Caco-2 (cell line): ENCODE results near the gene NPLOC4. TPM values are rescaled to one million over a fixed set of nuclear protein-coding genes. Genes with fewer than 3 reads are reported as not detected.

Source experiments
- BruUV-seq: library from RNA; stranded (reverse); fragments of 400-500 nt; replicated peaks from 2 replicates; lab custom pipeline; 2021; lab: Mats Ljungman, UMichigan
- CTCF ChIA-PET: fragments of 300-600 bp; sonication (Branson Sonifier 250); formaldehyde crosslinking; loops from one replicate; lab custom pipeline; 2022; ENCODE audit warnings: antibody characterized with exemption; lab: Charles Lee
- POLR2A ChIA-PET: fragments of 300-600 bp; sonication (Branson Sonifier 250); formaldehyde crosslinking; loops from one replicate; lab custom pipeline; 2022; ENCODE audit warnings: antibody characterized with exemption; lab: Charles Lee
- DNase-seq, 2 experiments: peaks; one replicate each; pipeline versions ENCODE4 v3.0.0 to v3.0.0-alpha.2; 2020 to 2022
- H3K27me3 ChIP-seq: replicated peaks from 2 replicates; pipeline ENCODE4 v1.6.0; 2011; ENCODE audit warnings: low read length; ENCODE audit not compliant: control insufficient read depth, insufficient read depth
- H3K36me3 ChIP-seq: 2 replicates; pipeline ENCODE4 v1.5.1; 2011; ENCODE audit warnings: low read length; ENCODE audit not compliant: control insufficient read depth, insufficient read depth
- H3K4me1 ChIP-seq: fragments of 250-450 bp; sonication (Bioruptor Pico); 2 replicates; pipeline ENCODE4 v1.5.1; 2020; ENCODE audit warnings: mild to moderate bottlenecking
- H3K4me3 ChIP-seq: 2 replicates; pipeline ENCODE4 v1.5.1; 2011; ENCODE audit warnings: low read depth, mild to moderate bottlenecking, control low read depth, low read length
- H3K9me3 ChIP-seq: fragments of 250-450 bp; sonication (Bioruptor Pico); 2 replicates; pipeline ENCODE4 v1.5.1; 2020; ENCODE audit warnings: mild to moderate bottlenecking, moderate library complexity
- H3K27ac Mint-ChIP-seq: one replicate; pipeline ENCODE4 v1.8.0; 2022; ENCODE audit warnings: mixed read lengths; ENCODE audit not compliant: unreplicated experiment
- H3K27me3 Mint-ChIP-seq: one replicate; pipeline ENCODE4 v1.8.0; 2022; ENCODE audit warnings: mixed read lengths; ENCODE audit not compliant: insufficient read depth, unreplicated experiment
- H3K36me3 Mint-ChIP-seq: one replicate; pipeline ENCODE4 v1.8.0; 2022; ENCODE audit warnings: mild to moderate bottlenecking, mixed read lengths; ENCODE audit not compliant: insufficient read depth, unreplicated experiment
- H3K4me1 Mint-ChIP-seq: one replicate; pipeline ENCODE4 v1.8.0; 2022; ENCODE audit warnings: low read depth, mixed read lengths; ENCODE audit not compliant: unreplicated experiment
- H3K4me3 Mint-ChIP-seq: one replicate; pipeline ENCODE4 v1.8.0; 2022; ENCODE audit warnings: mild to moderate bottlenecking, moderate library complexity, mixed read lengths; ENCODE audit not compliant: unreplicated experiment
- H3K9me3 Mint-ChIP-seq: one replicate; pipeline ENCODE4 v1.8.0; 2022; ENCODE audit warnings: mixed read lengths; ENCODE audit not compliant: unreplicated experiment
- CTCF ChIP-seq, 2 experiments: fragments of 200-600 bp in 1 of 2; IDR thresholded peaks; 1 replicate in 1 of 2; 2 replicates in 1 of 2; pipeline versions ENCODE4 v1.5.1 to v1.8.0; 2011 to 2022; ENCODE audit warnings: antibody characterized with exemption in 1 of 2, control low read depth in 1 of 2, inconsistent platforms in 1 of 2, low read depth in 1 of 2, low read length in 1 of 2, mild to moderate bottlenecking in 1 of 2, moderate library complexity in 1 of 2; ENCODE audit not compliant: insufficient read depth in 1 of 2, severe bottlenecking in 1 of 2, unreplicated experiment in 1 of 2
- intact Hi-C: fragments of 100-400 bp; cut with micrococcal nuclease; formaldehyde crosslinking; loops from one replicate; pipeline ENCODE4 v1.10.0; 2022; ENCODE audit not compliant: unreplicated experiment
- total RNA-seq: library from RNA; stranded (reverse); gene quantifications from 2 replicates; pipeline ENCODE4 v1.2.3, GENCODE V29; 2022

NPLOC4 gene
- total RNA-seq, 1 experiment from 2014 or later = 139 TPM

- Mint-ChIP-seq H3K27ac (no peak overlapping the region), H3K4me1 (no peaks in the 10 kb centered on the region), H3K36me3 (peaks cover 48% of the 10 kb centered on the region), H3K4me3 (no peak overlapping the region), H3K9me3 (no peaks in the 10 kb centered on the region), H3K27me3 (no peaks in the 10 kb centered on the region)
- Histone ChIP-seq H3K9me3 (no peaks in the 10 kb centered on the region), H3K36me3 (peaks cover 3% of the 10 kb centered on the region), H3K4me1 (no peaks in the 10 kb centered on the region), H3K4me3 (no peak overlapping the region), H3K27me3 (no peaks in the 10 kb centered on the region)
- no TSS peak for BruUV-seq
- DNase-seq = no peak
- intact Hi-C loops = no loop called here
- POLR2A ChIA-PET = no interaction called here
- TF ChIP-seq CTCF (IDR thresholded peaks at IDR 0.05; ENCODE audit: insufficient read depth in 1 of 2, low read depth in 1 of 2, low read length in 1 of 2, severe bottlenecking in 1 of 2, unreplicated experiment in 1 of 2) = no peak
- CTCF ChIA-PET = interaction anchor here (0.8 kb wide), 1 partner anchor 66 kb away, joined by 4 read pairs; no protein-coding TSS in a partner anchor
These were observed 89.9 kb downstream of the NPLOC4 start for GRCh38 chr17:81546906-81547613.

- Mint-ChIP-seq H3K27ac (no peak overlapping the region), H3K4me1 (no peaks in the 10 kb centered on the region), H3K9me3 (no peaks in the 10 kb centered on the region), H3K27me3 (no peaks in the 10 kb centered on the region), H3K4me3 (no peak overlapping the region), H3K36me3 (peaks cover 48% of the 10 kb centered on the region)
- BruUV-seq = no TSS peak
- intact Hi-C loops = no loop called here
- Histone ChIP-seq H3K4me3 (no peak overlapping the region), H3K9me3 (no peaks in the 10 kb centered on the region), H3K27me3 (no peaks in the 10 kb centered on the region), H3K4me1 (no peaks in the 10 kb centered on the region), H3K36me3 (peaks cover 2% of the 10 kb centered on the region)
- no peak for TF ChIP-seq CTCF (IDR thresholded peaks at IDR 0.05; ENCODE audit: insufficient read depth in 1 of 2, low read depth in 1 of 2, low read length in 1 of 2, severe bottlenecking in 1 of 2, unreplicated experiment in 1 of 2)
- CTCF ChIA-PET = no interaction called here
- POLR2A ChIA-PET = no interaction called here
- DNase-seq = no peak
These were observed 91.6 kb downstream of the NPLOC4 start for GRCh38 chr17:81545160-81545949.

GRCh38 chr17:81544281-81544974, 92.5 kb downstream of the NPLOC4 start:
- CTCF ChIA-PET = interaction anchor here (0.6 kb wide), 1 partner anchor 134 kb away, joined by 5 read pairs; no protein-coding TSS in a partner anchor

More at GRCh38 chr17:81544281-81544974, 92.5 kb downstream of the NPLOC4 start:
- Mint-ChIP-seq H3K27me3 (no peaks in the 10 kb centered on the region), H3K4me1 (no peaks in the 10 kb centered on the region), H3K4me3 (no peak overlapping the region), H3K27ac (no peak overlapping the region), H3K9me3 (no peaks in the 10 kb centered on the region), H3K36me3 (peaks cover 44% of the 10 kb centered on the region)
- H3K9me3 ChIP-seq = no peaks in the 10 kb centered on the region
- intact Hi-C loops = no loop called here
- DNase-seq = no peak
- H3K27me3 ChIP-seq = no peaks in the 10 kb centered on the region
- no peak for TF ChIP-seq CTCF (IDR thresholded peaks at IDR 0.05; ENCODE audit: insufficient read depth in 1 of 2, low read depth in 1 of 2, low read length in 1 of 2, severe bottlenecking in 1 of 2, unreplicated experiment in 1 of 2)
- no TSS peak for BruUV-seq
- H3K4me3 ChIP-seq = no peak overlapping the region
- H3K4me1 ChIP-seq = no peaks in the 10 kb centered on the region
- peaks cover 1% of the 10 kb centered on the region for H3K36me3 ChIP-seq
- POLR2A ChIA-PET = no interaction called here
